Measurements from ENCODE around the gene DOCK1. TPM values are rescaled to one million over a fixed set of nuclear protein-coding genes. Genes with fewer than 3 reads are reported as not detected.

Gene DOCK1
- polyA plus RNA-seq, 1 donor from 2014 or later = 2.7 TPM

- Histone ChIP-seq H3K9ac (ENCODE audit: low read length) (no peak overlapping the region), H3K36me3 (ENCODE audit: insufficient read depth, low read length) (no peaks in the 10 kb centered on the region), H3K9me3 (ENCODE audit: low read length) (no peaks in the 10 kb centered on the region), H3K4me2 (ENCODE audit: low read length) (no peak overlapping the region), H3K27ac (ENCODE audit: low read length) (no peak overlapping the region), H3F3A (ENCODE audit: insufficient read depth, low read length, poor library complexity, severe bottlenecking) (no peaks in the 10 kb centered on the region), H2AFZ (ENCODE audit: low read depth, low read length) (no peak overlapping the region), H3K27me3 (ENCODE audit: insufficient read depth, low read depth, low read length) (no peaks in the 10 kb centered on the region), H3K4me3 (ENCODE audit: low read length) (no peak overlapping the region), H4K20me1 (ENCODE audit: insufficient read depth) (no peaks in the 10 kb centered on the region), H3K9me2 (ENCODE audit: insufficient read depth, low read length) (no peaks in the 10 kb centered on the region), H3K79me2 (replicated peaks; ENCODE audit: insufficient read depth, low read length) (no peaks in the 10 kb centered on the region)
- TF ChIP-seq SMC3 (conservative IDR thresholded peaks at IDR 0.05; ENCODE audit: poor library complexity) = no peak
- no peak for TF ChIP-seq REST (IDR thresholded peaks at IDR 0.05; ENCODE audit: borderline replicate concordance)
- TF ChIP-seq RAD21 (conservative IDR thresholded peaks at IDR 0.05) = no peak
- no peak for TF ChIP-seq EZH2 (IDR thresholded peaks at IDR 0.05; ENCODE audit: borderline replicate concordance, insufficient read depth, low read length, poor library complexity, severe bottlenecking)
- TF ChIP-seq POLR2AphosphoS5 (IDR thresholded peaks at IDR 0.05) = no peak
- no peak for TF ChIP-seq MXI1 (conservative IDR thresholded peaks at IDR 0.05; ENCODE audit: poor library complexity, severe bottlenecking)
- no peak for TF ChIP-seq TAF1 (IDR thresholded peaks at IDR 0.05; ENCODE audit: low read depth)
- TF ChIP-seq EP300 (conservative IDR thresholded peaks at IDR 0.05; ENCODE audit: poor library complexity, severe bottlenecking) = no peak
- no peak for TF ChIP-seq CTCF (IDR thresholded peaks at IDR 0.05; ENCODE audit: poor library complexity, severe bottlenecking)
Measured at GRCh38 chr10:127472976-127473375, 567.7 kb downstream of the DOCK1 start.

GRCh38 chr10:127474501-127474900 is 569.3 kb downstream of the DOCK1 start:
- no peak overlapping the region for H3K4me2 ChIP-seq (ENCODE audit: low read length)
- no peaks in the 10 kb centered on the region for H3K9me2 ChIP-seq (ENCODE audit: insufficient read depth, low read length)
- H3K9ac ChIP-seq (ENCODE audit: low read length) = no peak overlapping the region
- TF ChIP-seq TAF1 (IDR thresholded peaks at IDR 0.05; ENCODE audit: low read depth) (no peak), MXI1 (conservative IDR thresholded peaks at IDR 0.05; ENCODE audit: poor library complexity, severe bottlenecking) (no peak), SMC3 (conservative IDR thresholded peaks at IDR 0.05; ENCODE audit: poor library complexity) (no peak), RAD21 (conservative IDR thresholded peaks at IDR 0.05) (no peak)
- no peaks in the 10 kb centered on the region for H3K27me3 ChIP-seq (ENCODE audit: insufficient read depth, low read depth, low read length)
- H3F3A ChIP-seq (ENCODE audit: insufficient read depth, low read length, poor library complexity, severe bottlenecking) = no peaks in the 10 kb centered on the region
- no peak overlapping the region for H3K4me3 ChIP-seq (ENCODE audit: low read length)
- H3K9me3 ChIP-seq (ENCODE audit: low read length) = no peaks in the 10 kb centered on the region
- no peaks in the 10 kb centered on the region for H3K79me2 ChIP-seq (replicated peaks; ENCODE audit: insufficient read depth, low read length)
- H3K27ac ChIP-seq (ENCODE audit: low read length) = no peak overlapping the region
- no peaks in the 10 kb centered on the region for H3K36me3 ChIP-seq (ENCODE audit: insufficient read depth, low read length)
- no peaks in the 10 kb centered on the region for H4K20me1 ChIP-seq (ENCODE audit: insufficient read depth)
- H2AFZ ChIP-seq (ENCODE audit: low read depth, low read length) = no peak overlapping the region

Measured in neural cell (in vitro differentiated cells).